Activated CD8-positive, alpha-beta memory T cell treated with anti-CD3 and anti-CD28 coated beads for 36 hours (primary cell): ENCODE measurements around the gene GPC5. TPM values are rescaled to one million over a fixed set of nuclear protein-coding genes. Genes with fewer than 3 reads are reported as not detected.

Source experiments
- CTCF ChIA-PET: fragments of 350-600 bp; sonication (Branson Sonifier 250); formaldehyde crosslinking; loops from one replicate; lab custom pipeline; 2021; ENCODE audit warnings: antibody characterized with exemption; lab: Charles Lee
- POLR2A ChIA-PET: fragments of 350-600 bp; sonication (Branson Sonifier 250); formaldehyde crosslinking; loops from one replicate; lab custom pipeline; 2021; ENCODE audit warnings: antibody characterized with exemption; lab: Charles Lee
- total RNA-seq, 2 experiments: library from RNA; stranded (reverse); gene quantifications; one replicate each; pipeline ENCODE4 v1.2.3, GENCODE V29; 2021

The GPC5 gene
- total RNA-seq, 2 experiments from 2014 or later: 0.15 to 0.17 TPM

- ChIA-PET POLR2A (no interaction called here), CTCF (no interaction called here)
Measured at GRCh38 chr13:92578358-92578757, 1179.9 kb downstream of the GPC5 start.

GRCh38 chr13:92589955-92590354 is 1191.5 kb downstream of the GPC5 start:
- POLR2A ChIA-PET: no interaction called here
- CTCF ChIA-PET: no interaction called here

- ChIA-PET POLR2A (no interaction called here), CTCF (no interaction called here)
Measured at GRCh38 chr13:92590503-92590908, 1192.1 kb downstream of the GPC5 start.

GRCh38 chr13:92591117-92591516 is 1192.7 kb downstream of the GPC5 start:
- ChIA-PET CTCF (no interaction called here), POLR2A (no interaction called here)

- POLR2A ChIA-PET: no interaction called here
- CTCF ChIA-PET: no interaction called here
Measured at GRCh38 chr13:92592757-92593156, 1194.3 kb downstream of the GPC5 start.

- CTCF ChIA-PET: no interaction called here
- POLR2A ChIA-PET: no interaction called here
Measured at GRCh38 chr13:92602560-92602959, 1204.1 kb downstream of the GPC5 start.

GRCh38 chr13:92609376-92609775 is 1211.0 kb downstream of the GPC5 start:
- ChIA-PET CTCF (no interaction called here), POLR2A (no interaction called here)

- CTCF ChIA-PET: no interaction called here
- POLR2A ChIA-PET: no interaction called here
Measured at GRCh38 chr13:92612892-92613291, 1214.5 kb downstream of the GPC5 start.

GRCh38 chr13:92613921-92614320 is 1215.5 kb downstream of the GPC5 start:
- POLR2A ChIA-PET: no interaction called here
- CTCF ChIA-PET: no interaction called here

- ChIA-PET POLR2A (no interaction called here), CTCF (no interaction called here)
Measured at GRCh38 chr13:92621985-92622384, 1223.6 kb downstream of the GPC5 start.

- ChIA-PET POLR2A (no interaction called here), CTCF (no interaction called here)
Measured at GRCh38 chr13:92622905-92623304, 1224.5 kb downstream of the GPC5 start.

GRCh38 chr13:92626274-92626673 is 1227.9 kb downstream of the GPC5 start:
- POLR2A ChIA-PET: no interaction called here
- CTCF ChIA-PET: no interaction called here

- ChIA-PET CTCF (no interaction called here), POLR2A (no interaction called here)
Measured at GRCh38 chr13:92640936-92641335, 1242.5 kb downstream of the GPC5 start.

GRCh38 chr13:92649140-92649813 is 1250.9 kb downstream of the GPC5 start:
- ChIA-PET CTCF (no interaction called here), POLR2A (no interaction called here)

- POLR2A ChIA-PET: no interaction called here
Measured at GRCh38 chr13:92656103-92656502, 1257.7 kb downstream of the GPC5 start.

GRCh38 chr13:92656648-92657047 is 1258.2 kb downstream of the GPC5 start:
- CTCF ChIA-PET: no interaction called here
- POLR2A ChIA-PET: no interaction called here

More at GRCh38 chr13:92656103-92656502, 1257.7 kb downstream of the GPC5 start:
- CTCF ChIA-PET: no interaction called here

- ChIA-PET CTCF (no interaction called here), POLR2A (no interaction called here)
Measured at GRCh38 chr13:92657565-92657964, 1259.1 kb downstream of the GPC5 start.

GRCh38 chr13:92658293-92658692 is 1259.9 kb downstream of the GPC5 start:
- ChIA-PET POLR2A (no interaction called here), CTCF (no interaction called here)

GRCh38 chr13:92661406-92661805 is 1263.0 kb downstream of the GPC5 start:
- CTCF ChIA-PET: no interaction called here
- POLR2A ChIA-PET: no interaction called here

GRCh38 chr13:92668157-92668556 is 1269.7 kb downstream of the GPC5 start:
- POLR2A ChIA-PET: no interaction called here

GRCh38 chr13:92670096-92670495 is 1271.7 kb downstream of the GPC5 start:
- POLR2A ChIA-PET: no interaction called here
- CTCF ChIA-PET: no interaction called here

More at GRCh38 chr13:92668157-92668556, 1269.7 kb downstream of the GPC5 start:
- CTCF ChIA-PET: no interaction called here

GRCh38 chr13:92671821-92672220 is 1273.4 kb downstream of the GPC5 start:
- ChIA-PET POLR2A (no interaction called here), CTCF (no interaction called here)
